HG02623 (cell line): Measurements from ENCODE around the gene CEP170B.
"Not testable (repeated sequence)": the region's sequence is repeated elsewhere in the genome, so short reads cannot be mapped to it uniquely, and the experiment has no call there.

Source experiments
- ATAC-seq: cut with Tn5 transposase; IDR thresholded peaks from one replicate; pipeline ENCODE4 v1.9.1; 2021; ENCODE audit warnings: moderate library complexity; ENCODE audit not compliant: unreplicated experiment

Gene CEP170B

DNA sequence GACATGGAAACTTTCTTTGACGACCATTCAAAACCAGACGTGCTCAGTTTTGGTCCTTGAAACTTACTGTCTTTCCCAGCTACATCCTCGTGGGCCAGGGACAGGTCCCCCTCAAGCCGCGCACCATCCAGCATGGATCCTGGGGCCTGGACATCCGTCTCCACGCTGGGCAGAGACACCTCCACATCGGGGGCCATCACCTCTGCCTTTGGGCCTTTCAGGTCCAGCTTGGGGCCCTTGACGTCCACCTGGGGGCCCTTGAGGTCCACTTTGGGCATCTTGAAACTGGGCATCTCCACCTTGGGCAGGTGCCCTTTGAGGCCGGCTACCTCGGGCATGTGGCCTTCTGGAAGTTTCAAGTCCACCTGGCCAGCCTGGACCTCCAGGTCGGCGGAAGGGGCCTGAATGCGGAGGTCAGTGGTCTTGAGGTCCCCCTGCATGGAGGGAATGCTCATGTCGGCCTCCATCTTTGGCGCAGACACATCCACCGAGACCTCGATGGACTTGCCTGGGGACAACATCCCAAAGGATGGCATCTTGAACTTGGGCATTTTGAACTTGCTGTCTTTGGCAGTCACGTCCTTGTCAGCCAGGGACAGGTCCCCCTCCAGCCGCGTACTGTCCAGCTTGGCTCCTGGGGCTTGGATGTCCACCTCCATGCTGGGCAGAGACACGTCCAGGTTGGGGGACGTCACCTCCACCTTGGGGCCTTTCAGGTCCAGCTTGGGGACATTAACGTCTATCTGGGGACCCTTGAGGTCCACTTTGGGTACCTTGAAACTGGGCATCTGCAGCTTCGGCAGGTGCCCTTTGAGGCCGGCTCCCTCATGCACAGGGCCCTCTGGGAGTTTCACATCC is 76.7 kb downstream of the CEP170B start:
- no peak for ATAC-seq

DNA sequence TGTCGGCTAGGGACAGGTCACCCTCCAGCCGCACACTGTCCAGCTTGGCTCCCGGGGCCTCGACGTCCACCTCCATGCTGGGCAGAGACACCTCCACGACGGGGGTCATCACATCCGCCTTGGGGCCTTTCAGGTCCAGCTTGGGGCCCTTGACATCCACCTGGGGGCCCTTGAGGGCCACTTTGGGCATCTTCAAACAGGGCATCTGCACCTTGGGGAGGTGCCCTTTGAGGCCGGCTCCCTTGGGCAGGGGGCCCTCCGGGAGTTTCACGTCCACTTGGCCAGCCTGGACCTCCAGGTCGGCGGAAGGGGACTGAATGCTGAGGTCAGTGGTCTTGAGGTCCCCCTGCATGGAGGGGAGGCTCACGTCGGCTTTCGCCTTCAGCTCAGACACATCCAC is 77.5 kb downstream of the CEP170B start:
- no peak for ATAC-seq

DNA sequence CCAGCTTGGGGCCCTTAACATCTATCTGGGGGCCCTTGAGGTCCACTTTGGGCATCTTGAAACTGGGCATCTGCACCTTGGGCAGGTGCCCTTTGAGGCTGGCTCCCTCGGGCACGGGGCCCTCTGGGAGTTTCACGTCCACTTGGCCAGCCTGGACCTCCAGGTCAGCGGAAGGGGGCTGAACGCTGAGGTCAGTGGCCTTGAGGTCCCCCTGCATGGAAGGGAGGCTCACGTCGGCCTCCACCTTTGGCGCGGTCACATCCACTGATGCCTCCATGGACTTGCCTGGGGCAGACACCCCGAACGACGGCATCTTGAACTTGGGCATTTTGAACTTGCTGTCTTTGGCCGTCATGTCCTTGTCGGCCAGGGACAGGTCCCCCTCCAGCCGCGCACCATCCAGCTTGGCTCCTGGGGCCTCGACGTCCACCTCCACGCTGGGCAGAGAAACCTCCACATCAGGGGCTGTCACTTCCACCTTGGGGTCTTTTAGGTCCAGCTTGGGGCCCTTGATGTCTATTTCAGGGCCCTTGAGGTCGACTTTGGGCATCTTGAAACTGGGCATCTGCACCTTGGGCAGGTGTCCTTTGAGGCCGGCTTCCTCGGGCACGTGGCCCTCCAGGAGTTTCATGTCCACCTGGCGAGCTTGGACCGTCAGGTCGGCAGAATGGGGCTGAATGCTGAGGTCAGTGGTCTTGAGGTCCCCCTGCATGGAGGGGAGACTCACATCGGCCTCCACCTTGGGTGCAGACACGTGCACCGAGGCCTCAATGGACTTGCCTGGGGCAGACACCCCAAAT is 78.3 kb downstream of the CEP170B start:
- not testable (repeated sequence) for ATAC-seq

DNA sequence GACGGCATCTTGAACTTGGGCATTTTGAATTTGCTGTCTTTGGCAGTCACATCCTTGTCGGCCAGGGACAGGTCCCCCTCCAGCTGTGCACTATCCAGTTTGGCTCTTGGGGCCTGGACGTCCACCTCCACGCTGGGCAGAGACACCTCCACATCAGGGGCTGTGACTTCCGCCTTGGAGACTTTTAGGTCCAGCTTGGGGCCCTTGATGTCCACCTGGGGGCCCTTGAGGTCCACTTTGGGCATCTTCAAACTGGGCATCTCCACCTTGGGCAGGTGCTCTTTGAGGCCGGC is 78.9 kb downstream of the CEP170B start:
- not testable (repeated sequence) for ATAC-seq

DNA sequence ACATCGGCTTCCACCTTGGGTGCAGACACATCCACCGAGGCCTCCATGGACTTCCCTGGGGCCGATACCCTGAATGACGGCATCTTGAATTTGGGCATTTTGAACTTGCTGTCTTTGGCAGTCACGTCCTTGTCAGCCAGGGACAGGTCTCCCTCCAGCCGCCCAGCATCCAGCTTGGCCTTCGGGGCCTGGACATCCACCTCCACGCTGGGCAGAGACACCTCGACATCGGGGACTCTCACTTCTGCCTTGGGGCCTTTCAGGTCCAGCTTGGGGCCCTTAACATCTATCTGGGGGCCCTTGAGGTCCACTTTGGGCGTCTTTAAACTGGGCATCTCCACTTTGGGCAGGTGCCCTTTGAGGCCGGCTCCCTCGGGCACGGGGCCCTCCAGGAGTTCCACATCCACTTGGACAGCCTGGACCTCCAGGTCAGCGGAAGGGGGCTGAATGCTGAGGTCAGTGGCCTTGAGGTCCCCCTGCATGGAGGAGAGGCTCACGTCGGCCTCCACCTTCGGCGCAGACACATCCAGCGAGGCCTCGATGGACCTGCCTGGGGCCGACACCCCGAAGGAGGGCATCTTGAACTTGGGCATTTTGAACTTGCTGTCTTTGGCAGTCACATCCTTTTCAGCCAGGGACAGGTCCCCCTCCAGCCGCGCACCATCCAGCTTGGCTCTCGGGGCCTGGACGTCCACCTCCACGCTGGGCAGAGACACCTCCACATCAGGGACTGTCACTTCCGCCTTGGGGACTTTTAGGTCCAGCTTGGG is 79.6 kb downstream of the CEP170B start:
- not testable (repeated sequence) for ATAC-seq

DNA sequence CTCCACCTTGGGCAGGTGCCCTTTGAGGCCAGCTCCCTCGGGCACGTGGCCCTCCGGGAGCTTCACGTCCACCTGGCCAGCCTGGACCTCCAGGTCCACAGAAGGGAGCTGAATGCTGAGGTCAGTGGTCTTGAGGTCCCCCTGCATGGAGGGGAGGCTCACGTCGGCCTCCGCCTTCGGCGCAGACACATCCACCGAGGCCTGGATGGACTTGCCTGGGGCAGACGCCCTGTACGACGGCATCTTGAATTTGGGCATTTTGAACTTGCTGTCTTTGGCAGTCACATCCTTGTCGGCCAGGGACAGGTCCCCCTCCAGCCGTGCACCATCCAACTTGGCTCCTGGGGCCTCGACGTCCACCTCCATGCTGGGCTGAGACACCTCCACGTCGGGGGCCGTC is 80.2 kb downstream of the CEP170B start:
- ATAC-seq: not testable (repeated sequence)
